Testis (tissue), 2 donors: Measurements from ENCODE around the gene DLG3.

Experiments
- CTCF ChIP-seq, 3 experiments: fragments of 450-650 bp in 2 of 3; fragments of 200-600 bp in 1 of 3; sonication (generic) in 1 of 3; IDR thresholded peaks; one replicate each; pipeline ENCODE4 v1.5.1; 2016 to 2019; ENCODE audit warnings: antibody characterized with exemption in 3 of 3, mild to moderate bottlenecking in 2 of 3, moderate library complexity in 1 of 3
- POLR2A ChIP-seq: fragments of 450-650 bp; IDR thresholded peaks from one replicate; pipeline ENCODE4 v1.6.1; 2017; ENCODE audit warnings: antibody characterized with exemption, mild to moderate bottlenecking, moderate library complexity

- TF ChIP-seq CTCF (IDR thresholded peaks at IDR 0.05), result no peak
- no peak for TF ChIP-seq POLR2A
Observed at GRCh38 chrX:70445951-70446350, 1.3 kb downstream of the DLG3 start.
